Panc1 (cell line): Measurements from ENCODE around the gene FANCC. TPM values are rescaled to one million over a fixed set of nuclear protein-coding genes. Genes with fewer than 3 reads are reported as not detected.

ENCODE experiments used
- ATAC-seq: fragments of 200-7000 bp; cut with Tn5 transposase; 2 replicates; pipeline ENCODE4 v1.9.1; 2020; ENCODE audit warnings: mild to moderate bottlenecking, moderate library complexity
- BruUV-seq: library from RNA; stranded (reverse); fragments of 400-500 nt; replicated peaks from 2 replicates; lab custom pipeline; 2021; lab: Mats Ljungman, UMichigan
- CTCF ChIA-PET: fragments of 300-600 bp; sonication (Branson Sonifier 250); formaldehyde crosslinking; loops from one replicate; lab custom pipeline; 2022; ENCODE audit warnings: antibody characterized with exemption; lab: Charles Lee
- POLR2A ChIA-PET: fragments of 300-600 bp; sonication (Branson Sonifier 250); formaldehyde crosslinking; loops from one replicate; lab custom pipeline; 2022; ENCODE audit warnings: antibody characterized with exemption; lab: Charles Lee
- DNase-seq: peaks from one replicate; pipeline ENCODE4 v3.0.0-alpha.2; 2010; ENCODE audit warnings: low read depth, low spot score
- H3K27ac ChIP-seq: 2 replicates; pipeline ENCODE4 v1.5.1; 2011; ENCODE audit warnings: mild to moderate bottlenecking, low read length, inconsistent platforms
- H3K27me3 ChIP-seq: fragments of 200-500 bp; sonication (Bioruptor generic); 2 replicates; pipeline ENCODE4 v1.6.0; 2014; ENCODE audit warnings: low read length, inconsistent platforms; ENCODE audit not compliant: control insufficient read depth, insufficient read depth
- H3K36me3 ChIP-seq: fragments of 200-500 bp; sonication (Bioruptor generic); 2 replicates; pipeline ENCODE4 v1.5.1; 2014; ENCODE audit warnings: inconsistent platforms, mild to moderate bottlenecking, low read length, moderate library complexity; ENCODE audit not compliant: control insufficient read depth, insufficient read depth
- H3K4me1 ChIP-seq: 2 replicates; pipeline ENCODE4 v1.5.1; 2011; ENCODE audit warnings: inconsistent platforms, mild to moderate bottlenecking, low read length, moderate library complexity; ENCODE audit not compliant: control insufficient read depth, insufficient read depth
- H3K4me3 ChIP-seq, 2 experiments: 2 replicates each; pipeline ENCODE4 v1.5.1; 2011 to 2012; ENCODE audit warnings: low read depth in 2 of 2, low read length in 2 of 2, mild to moderate bottlenecking in 2 of 2, inconsistent platforms in 1 of 2, moderate library complexity in 1 of 2
- H3K9me3 ChIP-seq: fragments of 200-500 bp; sonication (Bioruptor generic); 2 replicates; pipeline ENCODE4 v1.5.1; 2014; ENCODE audit warnings: low read depth, mild to moderate bottlenecking, inconsistent platforms, low read length, moderate library complexity; ENCODE audit not compliant: control insufficient read depth, insufficient read depth
- CTCF ChIP-seq: fragments of 450-650 bp; IDR thresholded peaks from 2 replicates; pipeline ENCODE4 v1.5.1; 2017; ENCODE audit warnings: mild to moderate bottlenecking
- POLR2AphosphoS5 ChIP-seq: IDR thresholded peaks from 2 replicates; pipeline ENCODE4 v1.6.1; 2012; ENCODE audit warnings: mild to moderate bottlenecking, low read depth, low read length, moderate library complexity
- REST ChIP-seq, 2 experiments: IDR thresholded peaks; 2 replicates each; pipeline ENCODE4 v1.6.1; 2011 to 2012; ENCODE audit warnings: low read depth in 2 of 2, control low read depth in 1 of 2, low read length in 1 of 2, mild to moderate bottlenecking in 1 of 2, moderate library complexity in 1 of 2; ENCODE audit not compliant: insufficient read depth in 1 of 2
- SIN3A ChIP-seq: IDR thresholded peaks from 2 replicates; pipeline ENCODE4 v1.6.1; 2012; ENCODE audit warnings: low read depth, mild to moderate bottlenecking, low read length, moderate library complexity, borderline replicate concordance; ENCODE audit not compliant: insufficient read depth
- TCF7L2 ChIP-seq: IDR thresholded peaks from 2 replicates; pipeline ENCODE4 v1.6.1; 2011; ENCODE audit warnings: mild to moderate bottlenecking, low read depth, low read length, inconsistent platforms
- in situ Hi-C: cut with HindIII; loops from 2 replicates; pipeline ENCODE4 v1.10.0; 2016; ENCODE audit warnings: low sequenced_read_pairs, low pct_unique_long_range_greater_than_20kb
- intact Hi-C: fragments of 100-400 bp; cut with micrococcal nuclease; formaldehyde crosslinking; loops from one replicate; pipeline ENCODE4 v1.10.0; 2022; ENCODE audit not compliant: unreplicated experiment
- total RNA-seq: library from RNA; stranded (reverse); gene quantifications from one replicate; pipeline ENCODE4 v1.2.1, GENCODE V29; 2021; ENCODE audit not compliant: unreplicated experiment

The FANCC gene
- total RNA-seq, 1 experiment from 2014 or later = 17.8 TPM

- intact Hi-C loops (no loop called here), in situ Hi-C loops (no loop called here)
- Histone ChIP-seq H3K36me3 (no peaks in the 10 kb centered on the region), H3K4me3 (no peak overlapping the region), H3K9me3 (0 out of 2 replicates have a peak, but pooled peaks cover 8% of the 10 kb centered on the region), H3K27ac (no peak overlapping the region), H3K27me3 (no peaks in the 10 kb centered on the region), H3K4me1 (peaks cover 7% of the 10 kb centered on the region; the same call in 1 of the 2 replicates)
- DNase-seq (no peak), ATAC-seq (no peak)
- ChIA-PET CTCF (no interaction called here), POLR2A (no interaction called here)
- no peak for TF ChIP-seq REST (IDR thresholded peaks at IDR 0.05; ENCODE audit: insufficient read depth in 1 of 2, low read depth in 2 of 2, low read length in 1 of 2)
- TF ChIP-seq TCF7L2 = no peak
- TF ChIP-seq POLR2AphosphoS5 = no peak
- TF ChIP-seq CTCF = no peak
- no peak for TF ChIP-seq SIN3A
- BruUV-seq = no TSS peak
These were observed 33.1 kb downstream of the FANCC start for GRCh38 chr9:95284162-95285080.

DNA sequence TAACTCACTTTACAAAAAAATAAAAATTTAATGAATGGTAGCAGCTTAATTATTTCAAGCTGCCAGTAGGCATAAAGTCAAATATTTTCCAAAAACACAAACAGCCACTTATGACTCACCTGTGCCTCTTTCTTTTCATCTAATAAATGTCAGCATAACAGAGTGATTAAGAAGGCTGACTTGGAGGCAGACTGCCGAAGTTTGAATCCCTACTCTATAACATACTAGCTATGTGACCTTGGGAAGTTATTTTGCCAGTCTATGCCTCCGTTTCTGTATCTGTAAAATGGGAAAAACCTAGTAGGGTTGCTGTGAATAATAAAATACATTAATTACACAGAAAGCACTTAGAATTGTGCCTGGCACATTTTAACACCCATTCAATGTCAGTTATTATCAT, 33.8 kb downstream of the FANCC start:
- Histone ChIP-seq H3K4me3 (no peak overlapping the region), H3K9me3 (0 out of 2 replicates have a peak, but pooled peaks cover 8% of the 10 kb centered on the region), H3K27me3 (no peaks in the 10 kb centered on the region), H3K36me3 (no peaks in the 10 kb centered on the region), H3K27ac (no peak overlapping the region), H3K4me1 (peaks cover 7% of the 10 kb centered on the region; the same call in 1 of the 2 replicates)
- no TSS peak for BruUV-seq
- intact Hi-C loops = no loop called here
- TF ChIP-seq SIN3A = no peak
- DNase-seq (no peak), ATAC-seq (no peak)
- POLR2A ChIA-PET = no interaction called here
- CTCF ChIA-PET = no interaction called here
- in situ Hi-C loops = no loop called here

DNA sequence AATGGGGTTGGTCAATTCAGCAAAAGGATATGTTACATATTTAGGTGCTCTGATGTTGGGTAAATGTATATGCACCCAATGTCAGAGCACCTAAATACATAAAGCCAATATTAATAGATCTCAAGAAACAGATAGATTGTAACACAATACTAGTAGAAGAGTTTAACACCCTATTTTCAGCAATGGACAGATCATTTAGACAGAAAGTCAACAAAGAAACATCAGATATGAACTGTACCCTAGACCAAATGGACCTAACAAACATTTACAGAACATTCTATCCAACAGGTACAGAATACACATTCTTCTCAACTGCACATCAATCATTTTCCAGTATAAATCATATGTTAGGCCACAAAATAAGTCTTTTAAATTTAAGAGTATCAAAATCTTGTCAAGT, 35.2 kb downstream of the FANCC start:
- in situ Hi-C loops = no loop called here
- Histone ChIP-seq H3K36me3 (no peaks in the 10 kb centered on the region), H3K9me3 (0 out of 2 replicates have a peak, but pooled peaks cover 8% of the 10 kb centered on the region), H3K4me3 (no peak overlapping the region), H3K27me3 (no peaks in the 10 kb centered on the region), H3K27ac (no peak overlapping the region), H3K4me1 (peaks cover 7% of the 10 kb centered on the region; the same call in 1 of the 2 replicates)
- no peak for ATAC-seq
- no peak for DNase-seq
- intact Hi-C loops = no loop called here
- TF ChIP-seq SIN3A (no peak), TCF7L2 (no peak), REST (IDR thresholded peaks at IDR 0.05; ENCODE audit: insufficient read depth in 1 of 2, low read depth in 2 of 2, low read length in 1 of 2) (no peak), POLR2AphosphoS5 (no peak), CTCF (no peak)
- POLR2A ChIA-PET = no interaction called here
- CTCF ChIA-PET = no interaction called here
- BruUV-seq = no TSS peak
